Body of pancreas (tissue), 4 donors: Measurements from ENCODE around the gene GDPD5.

ENCODE experiments used
- POLR2A ChIP-seq, 3 donors: fragments of 450-650 bp; IDR thresholded peaks; one replicate each; pipeline ENCODE4 v1.6.1; 2016; ENCODE audit warnings: antibody characterized with exemption in 3 of 3, mild to moderate bottlenecking in 2 of 3
- TF ChIP-seq, protein P1 (sequence below), 7 experiments: fragments of 450-650 bp in 4 of 7; fragments of 200-600 bp in 3 of 7; sonication (generic) in 3 of 7; IDR thresholded peaks; one replicate each; pipeline ENCODE4 v1.5.1; 2016 to 2019; ENCODE audit warnings: antibody characterized with exemption in 7 of 7

DNA sequence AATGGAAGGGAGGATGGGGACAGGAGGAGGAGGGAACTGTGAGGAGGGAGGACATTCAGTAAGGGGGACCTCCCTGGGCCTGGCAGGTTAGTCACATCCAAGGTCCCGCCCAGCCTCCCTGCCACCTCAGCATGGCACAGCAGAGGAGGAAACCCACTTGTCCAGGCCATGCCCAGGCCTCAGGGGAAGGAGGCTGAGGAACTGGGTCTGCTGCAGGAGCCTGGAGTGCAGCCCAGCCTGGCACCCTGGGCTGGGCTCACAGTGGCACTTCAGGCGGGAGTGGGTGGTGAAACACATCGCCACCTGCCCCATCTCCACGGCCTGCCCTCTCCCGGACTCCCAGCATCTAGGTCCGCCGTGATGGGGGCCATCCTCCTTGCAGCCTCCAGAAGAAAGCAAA, 75.5 kb downstream of the GDPD5 start:
- TF ChIP-seq POLR2A (IDR thresholded peaks at IDR 0.05), result no peak
- TF ChIP-seq, protein P1, sequence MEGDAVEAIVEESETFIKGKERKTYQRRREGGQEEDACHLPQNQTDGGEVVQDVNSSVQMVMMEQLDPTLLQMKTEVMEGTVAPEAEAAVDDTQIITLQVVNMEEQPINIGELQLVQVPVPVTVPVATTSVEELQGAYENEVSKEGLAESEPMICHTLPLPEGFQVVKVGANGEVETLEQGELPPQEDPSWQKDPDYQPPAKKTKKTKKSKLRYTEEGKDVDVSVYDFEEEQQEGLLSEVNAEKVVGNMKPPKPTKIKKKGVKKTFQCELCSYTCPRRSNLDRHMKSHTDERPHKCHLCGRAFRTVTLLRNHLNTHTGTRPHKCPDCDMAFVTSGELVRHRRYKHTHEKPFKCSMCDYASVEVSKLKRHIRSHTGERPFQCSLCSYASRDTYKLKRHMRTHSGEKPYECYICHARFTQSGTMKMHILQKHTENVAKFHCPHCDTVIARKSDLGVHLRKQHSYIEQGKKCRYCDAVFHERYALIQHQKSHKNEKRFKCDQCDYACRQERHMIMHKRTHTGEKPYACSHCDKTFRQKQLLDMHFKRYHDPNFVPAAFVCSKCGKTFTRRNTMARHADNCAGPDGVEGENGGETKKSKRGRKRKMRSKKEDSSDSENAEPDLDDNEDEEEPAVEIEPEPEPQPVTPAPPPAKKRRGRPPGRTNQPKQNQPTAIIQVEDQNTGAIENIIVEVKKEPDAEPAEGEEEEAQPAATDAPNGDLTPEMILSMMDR (IDR thresholded peaks at IDR 0.05), result no peak
